Body of pancreas (tissue), 4 donors: Measurements from ENCODE around the gene LOC101059915.
"Not testable (repeated sequence)": the region's sequence is repeated elsewhere in the genome, so short reads cannot be mapped to it uniquely, and the experiment has no call there.

Experiments
- CTCF ChIP-seq, 7 experiments: fragments of 450-650 bp in 4 of 7; fragments of 200-600 bp in 3 of 7; sonication (generic) in 3 of 7; IDR thresholded peaks; one replicate each; pipeline ENCODE4 v1.5.1; 2016 to 2019; ENCODE audit warnings: antibody characterized with exemption in 7 of 7
- POLR2A ChIP-seq, 3 donors: fragments of 450-650 bp; IDR thresholded peaks; one replicate each; pipeline ENCODE4 v1.6.1; 2016; ENCODE audit warnings: antibody characterized with exemption in 3 of 3, mild to moderate bottlenecking in 2 of 3

GRCh38 chrX:71664202-71664601 lies 3.1 kb upstream of the LOC101059915 start:
- not testable (repeated sequence) for TF ChIP-seq CTCF, POLR2A (IDR thresholded peaks at IDR 0.05)
